SH-SY5Y (cell line): ENCODE measurements around the gene HINT1.

Source experiments
- GATA2 ChIP-seq: IDR thresholded peaks from 2 replicates; pipeline ENCODE4 v1.6.1; 2011; ENCODE audit warnings: mild to moderate bottlenecking, low read depth, low read length
- GATA3 ChIP-seq: IDR thresholded peaks from 2 replicates; pipeline ENCODE4 v1.6.1; 2011; ENCODE audit warnings: low read depth, mild to moderate bottlenecking, low read length, moderate library complexity

The HINT1 gene

GRCh38 chr5:131165119-131165727 lies at the start of gene HINT1:
Gene HINT1 (minus strand): TSS chr5:131165256. CDS start chr5:131165205, 51 bp downstream.
- TF ChIP-seq GATA2 (peak; percentile 80), GATA3 (no peak)

GRCh38 chr5:131214609-131215227 lies 49.7 kb upstream of the HINT1 start:
- TF ChIP-seq GATA2 (no peak), GATA3 (no peak)

GRCh38 chr5:131212471-131213021 lies 47.5 kb upstream of the HINT1 start:
- TF ChIP-seq GATA3 (no peak), GATA2 (no peak)

- TF ChIP-seq GATA3 (no peak), GATA2 (no peak)
Measured at GRCh38 chr5:131211669-131212068, 46.6 kb upstream of the HINT1 start.

GRCh38 chr5:131210151-131210510 lies 45.1 kb upstream of the HINT1 start:
- TF ChIP-seq GATA3 (no peak), GATA2 (no peak)

GRCh38 chr5:131209506-131210150 lies 44.6 kb upstream of the HINT1 start:
- TF ChIP-seq GATA2 (no peak), GATA3 (no peak)

- TF ChIP-seq GATA3 (no peak), GATA2 (no peak)
Measured at GRCh38 chr5:131209175-131209505, 44.1 kb upstream of the HINT1 start.

- TF ChIP-seq GATA3 (no peak), GATA2 (no peak)
Measured at GRCh38 chr5:131206772-131207171, 41.7 kb upstream of the HINT1 start.

GRCh38 chr5:131206061-131206460 lies 41.0 kb upstream of the HINT1 start:
- TF ChIP-seq GATA2 (no peak), GATA3 (no peak)

GRCh38 chr5:131204964-131205363 lies 39.9 kb upstream of the HINT1 start:
- no peak for TF ChIP-seq GATA3
- no peak for TF ChIP-seq GATA2

GRCh38 chr5:131200560-131200959 lies 35.5 kb upstream of the HINT1 start:
- TF ChIP-seq GATA2: no peak

GRCh38 chr5:131198625-131199024 lies 33.6 kb upstream of the HINT1 start:
- TF ChIP-seq GATA3: no peak
- no peak for TF ChIP-seq GATA2

GRCh38 chr5:131196331-131196730 lies 31.3 kb upstream of the HINT1 start:
- TF ChIP-seq GATA2 (no peak), GATA3 (no peak)

GRCh38 chr5:131195696-131196095 lies 30.6 kb upstream of the HINT1 start:
- TF ChIP-seq GATA3 (no peak), GATA2 (no peak)

- TF ChIP-seq GATA3: no peak
- TF ChIP-seq GATA2: no peak
Measured at GRCh38 chr5:131194725-131195124, 29.7 kb upstream of the HINT1 start.
